HG02840 (cell line): ENCODE data around the gene PRCC.

Experiments used
- ATAC-seq: cut with Tn5 transposase; IDR thresholded peaks from one replicate; pipeline ENCODE4 v1.9.1; 2021; ENCODE audit warnings: mild to moderate bottlenecking, moderate library complexity, moderate number of reproducible peaks; ENCODE audit not compliant: unreplicated experiment, low FRiP score

PRCC gene

GRCh38 chr1:156811168-156811567 is 43.8 kb downstream of the PRCC start:
- no peak for ATAC-seq

GRCh38 chr1:156812293-156812990 is 45.1 kb downstream of the PRCC start:
- no peak for ATAC-seq

- ATAC-seq, result no peak
Observed at GRCh38 chr1:156813298-156813697, 46.0 kb downstream of the PRCC start.

- ATAC-seq, result no peak
Observed at GRCh38 chr1:156813750-156814570, 46.6 kb downstream of the PRCC start.

GRCh38 chr1:156814571-156815260 is 47.4 kb downstream of the PRCC start:
- no peak for ATAC-seq

- ATAC-seq, result no peak
Observed at GRCh38 chr1:156815307-156815826, 48.0 kb downstream of the PRCC start.

- no peak for ATAC-seq
Observed at GRCh38 chr1:156815961-156816422, 48.7 kb downstream of the PRCC start.

- ATAC-seq, result no peak
Observed at GRCh38 chr1:156816561-156817328, 49.4 kb downstream of the PRCC start, which contains the start of gene SH2D2A. SH2D2A (minus strand) TSS chr1:156816848; CDS start chr1:156816708, 140 bp downstream.

- ATAC-seq, result no peak
Observed at GRCh38 chr1:156821801-156822200, 54.5 kb downstream of the PRCC start.

- no peak for ATAC-seq
Observed at GRCh38 chr1:156822680-156823079, 55.3 kb downstream of the PRCC start.

- no peak for ATAC-seq
Observed at GRCh38 chr1:156823210-156823790, 56.0 kb downstream of the PRCC start.

- no peak for ATAC-seq
Observed at GRCh38 chr1:156826630-156827029, 59.3 kb downstream of the PRCC start.

- ATAC-seq, result no peak
Observed at GRCh38 chr1:156828400-156829124, 61.2 kb downstream of the PRCC start.

GRCh38 chr1:156832434-156832833 is 65.1 kb downstream of the PRCC start:
- ATAC-seq, result no peak

- no peak for ATAC-seq
Observed at GRCh38 chr1:156833603-156834002, 66.3 kb downstream of the PRCC start.

- ATAC-seq, result no peak
Observed at GRCh38 chr1:156834322-156834721, 67.0 kb downstream of the PRCC start.

- no peak for ATAC-seq
Observed at GRCh38 chr1:156836041-156836654, 68.8 kb downstream of the PRCC start.

- ATAC-seq, result no peak
Observed at GRCh38 chr1:156836892-156837291, 69.6 kb downstream of the PRCC start.

GRCh38 chr1:156838972-156839371 is 71.6 kb downstream of the PRCC start:
- no peak for ATAC-seq
